Peyer's patch (tissue), 4 donors: ENCODE data around the gene UST.

Experiments
- POLR2A ChIP-seq, 2 donors: fragments of 450-650 bp; IDR thresholded peaks; one replicate each; pipeline ENCODE4 v1.5.1; 2017; ENCODE audit warnings: antibody characterized with exemption in 2 of 2, mild to moderate bottlenecking in 2 of 2, moderate library complexity in 2 of 2
- TF ChIP-seq, protein P1 (sequence below), 6 experiments: fragments of 450-650 bp in 4 of 6; fragments of 200-600 bp in 2 of 6; sonication (generic) in 1 of 6; IDR thresholded peaks; one replicate each; pipeline ENCODE4 v1.5.1; 2017 to 2019; ENCODE audit warnings: antibody characterized with exemption in 6 of 6, mild to moderate bottlenecking in 3 of 6, moderate library complexity in 1 of 6

- TF ChIP-seq, protein P1, sequence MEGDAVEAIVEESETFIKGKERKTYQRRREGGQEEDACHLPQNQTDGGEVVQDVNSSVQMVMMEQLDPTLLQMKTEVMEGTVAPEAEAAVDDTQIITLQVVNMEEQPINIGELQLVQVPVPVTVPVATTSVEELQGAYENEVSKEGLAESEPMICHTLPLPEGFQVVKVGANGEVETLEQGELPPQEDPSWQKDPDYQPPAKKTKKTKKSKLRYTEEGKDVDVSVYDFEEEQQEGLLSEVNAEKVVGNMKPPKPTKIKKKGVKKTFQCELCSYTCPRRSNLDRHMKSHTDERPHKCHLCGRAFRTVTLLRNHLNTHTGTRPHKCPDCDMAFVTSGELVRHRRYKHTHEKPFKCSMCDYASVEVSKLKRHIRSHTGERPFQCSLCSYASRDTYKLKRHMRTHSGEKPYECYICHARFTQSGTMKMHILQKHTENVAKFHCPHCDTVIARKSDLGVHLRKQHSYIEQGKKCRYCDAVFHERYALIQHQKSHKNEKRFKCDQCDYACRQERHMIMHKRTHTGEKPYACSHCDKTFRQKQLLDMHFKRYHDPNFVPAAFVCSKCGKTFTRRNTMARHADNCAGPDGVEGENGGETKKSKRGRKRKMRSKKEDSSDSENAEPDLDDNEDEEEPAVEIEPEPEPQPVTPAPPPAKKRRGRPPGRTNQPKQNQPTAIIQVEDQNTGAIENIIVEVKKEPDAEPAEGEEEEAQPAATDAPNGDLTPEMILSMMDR (IDR thresholded peaks at IDR 0.05): no peak
- TF ChIP-seq POLR2A (IDR thresholded peaks at IDR 0.05): no peak
Measured at GRCh38 chr6:148850964-148851363, 104.1 kb downstream of the UST start.
